Activated naive CD4-positive, alpha-beta T cell (primary cell): ENCODE measurements around the gene PPFIA1.
"Not testable (repeated sequence)": the region's sequence is repeated elsewhere in the genome, so short reads cannot be mapped to it uniquely, and the experiment has no call there.

Experiments
- DNase-seq, 4 experiments: peaks; one replicate each; lab custom pipeline; 2025; lab: John Stamatoyannopoulos, UW

Gene PPFIA1

DNA sequence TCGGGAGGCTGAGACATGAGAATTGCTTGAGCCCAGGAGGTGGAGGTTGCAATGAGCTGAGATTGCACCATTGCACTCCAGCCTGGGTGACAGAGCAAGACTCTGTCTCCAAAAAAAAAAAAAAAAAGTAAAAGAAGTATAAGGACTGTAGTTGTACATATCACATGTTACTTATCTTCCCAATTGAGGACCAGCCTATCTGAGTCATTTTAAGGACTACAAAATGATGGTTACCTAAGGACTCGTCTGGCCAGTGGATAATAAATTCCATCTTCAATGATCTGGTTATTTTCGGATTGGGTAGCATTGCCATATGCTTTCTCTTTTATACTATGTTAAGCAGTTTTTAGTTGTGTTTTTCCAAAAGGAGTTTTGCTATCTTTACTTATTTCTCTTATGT lies 55.3 kb downstream of the PPFIA1 start:
- DNase-seq: no peak

GRCh38 chr11:70326365-70326811 lies 55.9 kb downstream of the PPFIA1 start:
- no peak for DNase-seq

GRCh38 chr11:70326833-70327232 lies 56.3 kb downstream of the PPFIA1 start:
- no peak for DNase-seq

- no peak for DNase-seq
These were observed 57.2 kb downstream of the PPFIA1 start for GRCh38 chr11:70327717-70328116.

GRCh38 chr11:70328556-70328955 lies 58.1 kb downstream of the PPFIA1 start:
- DNase-seq: no peak

DNA sequence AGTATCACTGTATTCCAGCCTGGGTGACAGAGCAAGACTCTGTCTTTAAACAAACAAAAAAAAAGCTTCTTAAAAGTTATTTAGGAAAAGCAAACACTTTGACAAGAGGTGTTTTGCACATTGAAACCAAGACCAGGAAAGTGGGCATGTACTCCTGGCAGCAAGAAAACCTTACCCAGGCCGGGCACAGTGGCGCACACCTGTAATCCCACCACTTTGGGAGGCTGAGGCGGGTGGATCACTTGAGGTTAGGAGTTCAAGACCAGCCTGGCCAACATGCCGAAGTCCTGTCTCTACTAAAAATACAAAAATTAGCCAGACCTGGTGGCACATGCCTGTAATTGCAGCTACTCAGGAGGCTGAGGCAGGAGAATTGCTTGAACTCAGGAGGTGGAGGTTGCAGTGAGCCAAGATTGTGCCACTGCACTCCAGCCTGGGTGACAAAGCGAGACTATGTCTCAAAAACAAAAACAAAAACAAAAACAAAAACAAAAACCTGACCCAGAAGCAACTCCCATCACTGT lies 60.9 kb downstream of the PPFIA1 start:
- not testable (repeated sequence) for DNase-seq

GRCh38 chr11:70331901-70332300 lies 61.4 kb downstream of the PPFIA1 start:
- no peak for DNase-seq

- no peak for DNase-seq
These were observed 62.1 kb downstream of the PPFIA1 start for GRCh38 chr11:70332567-70332966.

DNA sequence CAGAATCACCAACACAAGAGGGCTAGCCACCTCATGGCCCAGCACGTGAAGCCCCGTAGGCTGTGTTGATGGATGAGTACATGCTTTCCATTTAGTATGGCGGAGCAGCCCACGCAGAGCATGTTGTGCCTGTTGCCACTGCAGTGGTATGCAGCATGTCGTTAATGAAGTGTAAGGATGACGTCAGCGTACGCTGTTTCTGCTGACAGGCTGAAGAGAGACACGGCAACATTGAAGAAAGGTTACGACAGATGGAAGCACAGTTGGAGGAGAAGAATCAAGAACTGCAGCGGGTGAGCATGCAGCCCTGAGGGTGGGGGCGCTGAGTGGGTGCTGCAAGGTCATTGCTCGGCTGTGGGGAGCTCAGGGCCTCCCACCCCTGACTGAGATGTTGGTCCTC lies 62.8 kb downstream of the PPFIA1 start:
- DNase-seq: no peak

DNA sequence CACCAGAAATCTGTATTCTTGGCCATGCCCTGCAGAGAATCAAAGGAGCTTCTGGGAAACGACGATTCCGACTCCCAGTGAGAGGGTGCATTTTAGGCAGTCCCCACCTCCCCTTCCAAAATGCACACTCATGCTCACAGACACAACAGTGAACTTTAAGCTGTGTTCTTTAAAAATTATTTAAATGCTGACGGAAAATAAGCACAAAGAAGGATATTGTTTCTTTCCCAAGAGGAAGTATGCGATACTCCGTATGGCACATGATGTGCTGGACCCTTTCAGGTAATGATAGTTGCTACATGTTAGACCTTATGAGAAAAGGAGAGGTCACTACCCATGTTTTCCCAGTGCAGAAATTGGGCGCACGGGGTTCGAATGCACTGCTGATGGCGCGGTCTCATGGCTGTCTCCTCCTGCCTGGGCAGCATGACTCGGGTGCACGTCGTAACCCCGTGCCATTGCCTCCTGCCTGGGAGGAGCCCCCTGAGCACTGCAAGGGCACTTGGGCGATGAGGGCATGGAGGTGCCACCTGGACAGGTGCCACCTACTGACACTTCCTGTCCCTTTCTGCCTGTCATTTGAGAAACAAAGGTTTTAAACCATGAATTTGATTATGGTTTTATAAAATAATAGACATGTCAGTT lies 64.0 kb downstream of the PPFIA1 start:
- no peak for DNase-seq

DNA sequence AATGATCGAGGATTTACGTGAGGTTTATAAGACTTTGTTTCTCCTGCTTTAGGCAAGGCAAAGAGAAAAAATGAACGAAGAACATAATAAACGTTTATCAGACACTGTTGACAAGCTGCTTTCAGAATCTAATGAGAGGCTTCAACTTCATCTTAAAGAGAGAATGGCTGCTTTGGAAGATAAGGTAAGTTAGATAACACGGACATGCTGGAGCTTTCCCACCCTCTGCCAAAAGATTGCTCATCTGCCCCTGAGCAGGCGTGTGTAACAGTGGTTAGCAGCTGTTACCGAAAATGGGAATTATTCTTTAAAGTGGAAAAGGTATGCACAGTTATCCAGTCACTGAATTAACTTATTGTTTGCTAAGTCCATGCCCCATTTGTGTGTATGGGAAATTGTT lies 65.0 kb downstream of the PPFIA1 start:
- DNase-seq: no peak

DNA sequence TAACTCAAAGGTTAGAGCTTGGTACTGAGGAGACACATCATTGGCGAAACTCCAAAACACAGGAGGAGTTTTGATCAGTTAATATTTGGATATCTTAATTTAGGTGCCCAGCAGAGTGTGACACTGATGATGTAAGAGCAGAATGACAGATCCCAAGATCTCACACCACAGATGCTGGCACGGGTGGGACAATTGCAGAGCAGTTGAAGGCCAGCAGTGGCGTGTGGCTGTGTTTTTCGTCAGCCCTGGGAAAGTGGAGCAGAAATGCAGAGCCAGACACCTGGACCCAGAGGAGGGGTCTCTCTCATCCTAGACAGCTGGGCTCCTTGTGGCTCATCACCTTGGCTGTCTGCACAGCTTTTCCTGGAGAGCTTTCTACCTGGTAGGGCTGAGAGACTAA lies 68.1 kb downstream of the PPFIA1 start:
- no peak for DNase-seq

DNA sequence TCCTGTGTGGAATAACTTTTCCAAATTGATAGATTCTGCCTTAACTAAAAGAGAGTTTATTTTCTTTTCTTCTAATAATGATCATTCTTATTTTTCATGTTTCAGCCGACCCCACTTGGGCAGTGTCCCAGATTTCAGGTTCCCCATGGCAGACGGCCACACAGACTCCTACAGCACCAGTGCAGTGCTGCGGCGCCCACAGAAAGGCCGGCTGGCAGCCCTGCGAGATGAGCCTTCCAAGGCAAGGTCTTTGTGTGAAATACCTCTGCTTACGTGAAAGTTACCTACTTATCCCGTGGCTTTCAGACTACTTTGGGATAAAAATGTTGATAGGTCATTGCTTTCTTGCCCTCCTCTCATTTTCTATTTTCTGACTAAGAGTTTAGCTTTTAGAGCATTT lies 68.6 kb downstream of the PPFIA1 start:
- DNase-seq: no peak

DNA sequence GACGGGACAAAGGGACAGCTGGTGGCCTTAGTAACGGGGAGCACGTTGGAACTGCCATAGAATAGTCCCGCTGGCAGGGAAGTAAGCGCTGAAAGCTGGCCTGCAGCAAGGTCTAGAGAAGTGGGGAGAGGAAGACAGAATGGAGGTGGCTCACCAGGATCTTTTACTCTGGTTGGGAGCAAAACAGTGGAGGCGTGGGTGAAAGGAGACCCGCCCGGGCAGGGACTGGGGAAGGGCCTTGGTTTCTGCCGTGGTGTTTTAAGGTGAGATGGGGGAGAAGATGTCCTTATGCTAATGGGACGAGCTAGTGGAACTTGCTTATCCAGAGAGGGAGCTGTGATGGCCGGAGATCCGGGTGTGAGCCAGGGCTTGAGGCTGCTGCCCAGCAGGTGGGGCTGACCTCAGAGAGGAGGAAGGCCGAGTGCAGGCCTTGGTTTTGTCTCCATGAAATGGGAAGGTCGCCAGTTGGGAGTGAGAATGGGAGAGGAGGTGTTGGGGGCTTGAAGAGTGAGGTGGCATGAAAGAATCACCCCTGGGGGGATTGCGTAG lies 71.5 kb downstream of the PPFIA1 start:
- DNase-seq: no peak

DNA sequence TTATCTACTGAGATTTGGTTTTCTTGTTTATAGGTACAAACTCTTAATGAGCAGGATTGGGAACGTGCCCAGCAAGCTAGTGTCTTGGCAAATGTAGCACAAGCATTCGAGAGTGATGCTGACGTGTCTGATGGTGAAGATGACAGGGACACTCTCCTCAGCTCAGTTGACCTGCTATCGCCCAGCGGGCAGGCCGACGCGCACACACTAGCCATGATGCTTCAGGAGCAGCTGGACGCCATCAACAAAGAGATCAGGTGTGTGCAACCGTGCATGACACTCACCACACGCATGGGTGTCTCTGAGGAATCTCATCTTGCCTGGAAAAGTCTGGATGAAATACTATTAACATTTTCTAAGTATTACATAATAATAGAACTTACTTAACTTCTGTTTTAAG lies 73.1 kb downstream of the PPFIA1 start:
- DNase-seq: no peak

- DNase-seq: no peak
These were observed 77.7 kb downstream of the PPFIA1 start for GRCh38 chr11:70348191-70348590.

DNA sequence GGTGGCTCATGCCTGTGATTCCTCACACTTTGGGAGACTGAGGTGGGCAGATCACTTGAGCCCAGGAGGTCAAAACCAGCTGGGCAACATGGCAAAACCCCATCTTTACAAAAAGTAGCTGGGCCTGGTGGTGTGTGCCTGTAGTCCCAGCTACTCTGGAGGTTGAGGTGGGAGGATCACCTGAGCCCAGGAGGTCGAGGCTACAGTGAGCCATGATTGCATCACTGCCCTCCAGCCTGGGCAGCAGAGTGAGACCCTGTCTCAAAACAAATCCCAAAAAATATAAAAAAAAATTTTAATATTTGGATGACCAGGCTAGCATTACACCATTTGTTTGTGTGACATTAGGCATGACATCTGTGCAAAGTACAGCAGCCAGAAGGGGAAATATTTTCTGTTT lies 78.1 kb downstream of the PPFIA1 start:
- no peak for DNase-seq

DNA sequence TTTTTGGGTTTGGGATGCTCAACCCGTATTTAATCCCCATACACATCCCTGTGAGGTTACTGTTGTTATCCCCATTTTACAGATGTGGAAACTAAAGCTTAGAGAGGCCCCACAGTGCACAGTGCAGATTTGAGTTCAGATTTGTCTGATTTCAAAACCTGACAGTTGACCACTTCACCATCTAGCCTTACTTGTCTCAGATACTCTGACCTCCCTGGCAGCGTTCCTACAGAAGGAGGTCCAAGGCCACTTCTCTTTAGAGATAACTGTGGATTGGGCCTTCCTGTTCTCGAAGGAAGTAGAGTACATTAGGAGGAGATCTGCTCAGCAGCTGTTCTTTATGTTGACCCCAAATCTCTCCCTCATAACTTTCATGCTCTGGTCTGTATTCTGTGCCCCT lies 81.2 kb downstream of the PPFIA1 start:
- no peak for DNase-seq

DNA sequence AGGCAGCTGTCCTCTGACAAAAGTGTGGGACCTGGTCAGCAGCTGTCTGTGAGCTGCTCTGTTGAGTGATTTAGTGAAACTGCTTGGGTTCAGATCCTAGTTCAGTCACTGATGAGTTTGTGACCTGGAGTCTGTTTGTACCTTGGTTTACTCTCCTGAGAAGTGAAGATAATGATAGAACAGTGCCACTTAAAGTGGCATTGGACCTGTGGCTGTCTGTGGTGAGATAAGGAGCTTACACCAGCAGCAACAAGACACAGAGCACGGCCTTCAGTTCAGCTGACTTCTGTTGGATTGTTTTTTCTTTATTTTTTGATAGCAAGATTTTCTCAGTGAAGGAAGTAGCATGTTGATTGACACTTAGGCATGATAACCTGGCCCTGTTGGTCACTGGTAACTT lies 81.6 kb downstream of the PPFIA1 start:
- no peak for DNase-seq

GRCh38 chr11:70352601-70353000 lies 82.1 kb downstream of the PPFIA1 start:
- no peak for DNase-seq

- DNase-seq: no peak
These were observed 82.8 kb downstream of the PPFIA1 start for GRCh38 chr11:70353329-70353728.

DNA sequence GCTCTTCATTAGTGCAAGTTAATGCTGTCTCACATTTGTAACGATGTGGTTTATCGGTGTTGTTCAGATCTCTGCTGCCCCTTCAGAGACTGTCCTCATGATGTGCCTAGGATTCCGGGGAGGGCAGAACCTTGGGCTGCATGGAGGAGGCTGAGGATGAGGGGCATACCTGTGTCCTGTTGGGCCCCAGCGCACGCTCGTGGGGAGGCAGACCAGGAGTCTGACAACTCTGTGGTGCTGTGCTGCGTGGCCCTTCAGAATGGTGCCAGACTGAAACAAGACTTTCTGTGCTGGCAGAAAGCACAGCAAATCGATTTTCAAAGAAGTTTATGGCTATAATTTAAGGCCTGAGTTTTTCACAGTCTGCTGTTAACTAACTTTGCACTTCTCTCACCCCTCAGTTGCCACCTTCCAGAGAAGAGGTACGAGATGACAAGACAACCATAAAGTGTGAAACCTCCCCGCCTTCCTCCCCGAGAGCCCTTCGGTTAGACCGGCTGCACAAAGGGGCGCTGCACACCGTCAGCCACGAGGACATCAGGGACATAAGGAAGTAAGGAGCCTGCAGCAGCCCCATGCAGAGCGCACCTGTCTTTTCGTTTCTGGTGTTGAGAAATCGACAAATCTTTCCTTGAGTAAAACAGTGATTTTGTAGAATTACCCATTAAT lies 83.5 kb downstream of the PPFIA1 start:
- DNase-seq: no peak

DNA sequence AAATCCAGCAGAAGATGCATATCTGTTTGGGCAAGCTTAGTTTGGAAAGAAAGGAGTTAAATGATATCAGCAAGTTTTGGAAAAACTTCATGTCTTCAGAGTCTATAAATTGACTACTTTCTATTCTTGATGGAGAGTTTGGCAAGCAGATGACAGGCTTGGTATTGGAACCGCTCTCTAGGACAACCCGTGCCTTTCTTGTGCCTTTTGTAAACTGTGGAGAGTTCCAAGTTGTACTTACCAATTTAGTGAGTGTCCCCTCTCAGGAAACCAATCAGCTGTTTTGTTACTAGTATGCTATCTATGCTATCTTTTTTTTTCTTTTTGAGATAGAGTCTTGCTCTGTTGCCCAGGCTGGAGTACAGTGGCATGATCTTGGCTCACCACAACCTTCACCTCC lies 84.1 kb downstream of the PPFIA1 start:
- no peak for DNase-seq
